IMR-90 (cell line): ENCODE results near the gene KL. TPM values are rescaled to one million over a fixed set of nuclear protein-coding genes. Genes with fewer than 3 reads are reported as not detected.

ENCODE experiments used
- ATAC-seq: fragments of 200-7000 bp; cut with Tn5 transposase; 2 replicates; pipeline ENCODE4 v1.9.1; 2020; ENCODE audit warnings: low read depth, mild to moderate bottlenecking, moderate library complexity
- BruUV-seq: library from RNA; stranded (reverse); fragments of 400-500 nt; replicated peaks from 2 replicates; lab custom pipeline; 2021; lab: Mats Ljungman, UMichigan
- CTCF ChIA-PET: fragments of 300-600 bp; formaldehyde crosslinking; extraction: SDS; loops from one replicate; lab custom pipeline; 2021; ENCODE audit warnings: antibody characterized with exemption; lab: Yijun Ruan, JAX
- POLR2A ChIA-PET: fragments of 300-600 bp; sonication (Branson Sonifier 250); formaldehyde crosslinking; loops from one replicate; lab custom pipeline; 2022; ENCODE audit warnings: antibody characterized with exemption; ENCODE audit not compliant: unreplicated experiment; lab: Charles Lee
- DNase-seq: peaks from one replicate; pipeline ENCODE4 v3.0.0; 2013
- H2AFZ ChIP-seq: replicated peaks from 2 replicates; pipeline ENCODE3; 2013; ENCODE audit warnings: low read length, mild to moderate bottlenecking; ENCODE audit not compliant: poor library complexity
- H2AK5ac ChIP-seq: 2 replicates; pipeline ENCODE4 v1.6.1; 2013; ENCODE audit warnings: low read depth, low read length, inconsistent platforms
- H2AK9ac ChIP-seq: replicated peaks from 2 replicates; pipeline ENCODE3; 2013; ENCODE audit warnings: mild to moderate bottlenecking, low read depth, low read length, moderate library complexity; ENCODE audit not compliant: poor library complexity
- H2BK120ac ChIP-seq: 2 replicates; pipeline ENCODE4 v1.6.1; 2013; ENCODE audit warnings: low read depth, low read length, inconsistent platforms
- H2BK15ac ChIP-seq: 3 replicates; pipeline ENCODE4 v1.6.1; 2013; ENCODE audit warnings: low read depth, low read length, inconsistent platforms
- H2BK20ac ChIP-seq: 2 replicates; pipeline ENCODE4 v1.6.1; 2013; ENCODE audit warnings: low read depth, mild to moderate bottlenecking, inconsistent platforms, low read length, moderate library complexity
- H2BK5ac ChIP-seq: 2 replicates; pipeline ENCODE4 v1.6.1; 2013; ENCODE audit warnings: mild to moderate bottlenecking, low read depth, low read length, inconsistent platforms; ENCODE audit not compliant: poor library complexity, severe bottlenecking
- H3K14ac ChIP-seq: replicated peaks from 2 replicates; pipeline ENCODE4 v1.6.1; 2013; ENCODE audit warnings: low read depth, low read length, inconsistent platforms
- H3K18ac ChIP-seq: 2 replicates; pipeline ENCODE4 v1.6.1; 2013; ENCODE audit warnings: low read depth, low read length, control low read depth
- H3K23ac ChIP-seq: 2 replicates; pipeline ENCODE4 v1.6.1; 2013; ENCODE audit warnings: low read depth, low read length, inconsistent platforms
- H3K27ac ChIP-seq: 2 replicates; pipeline ENCODE4 v1.5.1; 2013; ENCODE audit warnings: mild to moderate bottlenecking, control low read depth, low read length; ENCODE audit not compliant: insufficient read depth
- H3K27me3 ChIP-seq: 2 replicates; pipeline ENCODE4 v1.6.1; 2013; ENCODE audit warnings: low read length; ENCODE audit not compliant: control insufficient read depth, insufficient read depth
- H3K36me3 ChIP-seq: 2 replicates; pipeline ENCODE4 v1.6.1; 2013; ENCODE audit warnings: low read length, mixed read lengths; ENCODE audit not compliant: control insufficient read depth, insufficient read depth
- H3K4ac ChIP-seq: 2 replicates; pipeline ENCODE4 v1.6.1; 2013; ENCODE audit warnings: low read depth, low read length, inconsistent platforms
- H3K4me1 ChIP-seq: 2 replicates; pipeline ENCODE4 v1.6.1; 2013; ENCODE audit warnings: low read length, mixed read lengths; ENCODE audit not compliant: control insufficient read depth, insufficient read depth
- H3K4me2 ChIP-seq: 2 replicates; pipeline ENCODE4 v1.6.1; 2013; ENCODE audit warnings: low read depth, mild to moderate bottlenecking, control low read depth, low read length, moderate library complexity
- H3K4me3 ChIP-seq: 2 replicates; pipeline ENCODE4 v1.5.1; 2013; ENCODE audit warnings: low read depth, mild to moderate bottlenecking, control low read depth, low read length, moderate library complexity; ENCODE audit not compliant: insufficient read depth
- H3K56ac ChIP-seq: 2 replicates; pipeline ENCODE4 v1.6.1; 2013; ENCODE audit warnings: low read length, inconsistent platforms; ENCODE audit not compliant: insufficient read depth; ENCODE audit errors: extremely low read depth
- H3K79me1 ChIP-seq, 2 experiments: 2 replicates each; pipeline ENCODE4 v1.6.1; 2013; ENCODE audit warnings: low read length in 2 of 2, inconsistent platforms in 1 of 2, low read depth in 1 of 2
- H3K9ac ChIP-seq: 2 replicates; pipeline ENCODE4 v1.6.1; 2013; ENCODE audit warnings: low read depth, low read length, control low read depth
- H3K9me1 ChIP-seq: 2 replicates; pipeline ENCODE4 v1.6.1; 2013; ENCODE audit warnings: low read length, inconsistent platforms; ENCODE audit not compliant: insufficient read depth
- H3K9me3 ChIP-seq: 2 replicates; pipeline ENCODE4 v1.6.1; 2013; ENCODE audit warnings: low read length; ENCODE audit not compliant: control insufficient read depth, insufficient read depth
- H4K20me1 ChIP-seq: 2 replicates; pipeline ENCODE4 v1.6.1; 2013; ENCODE audit warnings: low read length, inconsistent platforms; ENCODE audit not compliant: insufficient read depth
- H4K5ac ChIP-seq: 2 replicates; pipeline ENCODE4 v1.6.1; 2013; ENCODE audit warnings: mild to moderate bottlenecking, low read depth, low read length, control low read depth
- H4K8ac ChIP-seq, 2 experiments: 2 replicates each; pipeline ENCODE4 v1.6.1; 2013; ENCODE audit warnings: low read depth in 2 of 2, low read length in 2 of 2, control low read depth in 1 of 2, inconsistent platforms in 1 of 2
- H4K91ac ChIP-seq: 2 replicates; pipeline ENCODE4 v1.6.1; 2013; ENCODE audit warnings: low read depth, low read length, inconsistent platforms; ENCODE audit not compliant: insufficient read depth
- BHLHE40 ChIP-seq: fragments of 150-350 bp; IDR thresholded peaks from 2 replicates; pipeline ENCODE4 v1.6.1; 2016; ENCODE audit warnings: mild to moderate bottlenecking, low read depth, low read length
- CEBPB ChIP-seq: IDR thresholded peaks from 2 replicates; pipeline ENCODE4 v1.6.1; 2012; ENCODE audit warnings: low read depth, low read length, improper control_type of control experiment
- CHD1 ChIP-seq: IDR thresholded peaks from 2 replicates; pipeline ENCODE4 v1.6.1; 2012; ENCODE audit warnings: low read depth, low read length, improper control_type of control experiment
- FOS ChIP-seq: fragments of 150-350 bp; IDR thresholded peaks from 2 replicates; pipeline ENCODE4 v1.6.1; 2016; ENCODE audit warnings: low read depth, low read length
- MAZ ChIP-seq: IDR thresholded peaks from 2 replicates; pipeline ENCODE4 v1.6.1; 2012; ENCODE audit warnings: low read depth, mild to moderate bottlenecking, low read length, improper control_type of control experiment, moderate library complexity, borderline replicate concordance
- NFE2L2 ChIP-seq: fragments of 150-350 bp; IDR thresholded peaks from 2 replicates; pipeline ENCODE4 v1.6.1; 2016; ENCODE audit warnings: low read depth, mild to moderate bottlenecking, low read length
- RAD21 ChIP-seq: IDR thresholded peaks from 2 replicates; pipeline ENCODE4 v1.6.1; 2012; ENCODE audit warnings: low read length, improper control_type of control experiment
- RCOR1 ChIP-seq: IDR thresholded peaks from 2 replicates; pipeline ENCODE4 v1.6.1; 2012; ENCODE audit warnings: mild to moderate bottlenecking, low read length, improper control_type of control experiment; ENCODE audit not compliant: insufficient replicate concordance
- RFX5 ChIP-seq: IDR thresholded peaks from 2 replicates; pipeline ENCODE4 v1.8.0; 2012; ENCODE audit warnings: low read depth, mild to moderate bottlenecking, low read length, moderate library complexity
- SMC3 ChIP-seq: fragments of 150-350 bp; IDR thresholded peaks from 2 replicates; pipeline ENCODE4 v1.6.1; 2016; ENCODE audit warnings: low read depth, mild to moderate bottlenecking, antibody characterized with exemption, low read length, moderate library complexity
- WGBS, 2 experiments: methylation state at CpG; one replicate each; pipeline versions ENCODE4 v1.1.5 to v1.1.7; 2013; ENCODE audit warnings: missing lambda C conversion rate in 2 of 2; ENCODE audit not compliant: insufficient read length in 1 of 2; ENCODE audit errors: extremely low coverage in 2 of 2; 5-methylcytosine and 5-hydroxymethylcytosine counted together
- dilution Hi-C: fragments of 300-500 bp; cut with HindIII; formaldehyde crosslinking; loops from one replicate; pipeline ENCODE4 v1.14.3; 2018; ENCODE audit warnings: low sequenced_read_pairs; ENCODE audit not compliant: unreplicated experiment
- in situ Hi-C: fragments of 300-500 bp; cut with MboI; formaldehyde crosslinking; loops from 3 replicates; pipeline ENCODE4 v1.14.3; 2019; ENCODE audit warnings: low sequenced_read_pairs, inconsistent platforms, mixed read lengths
- intact Hi-C: fragments of 100-400 bp; cut with micrococcal nuclease; formaldehyde crosslinking; loops from 2 replicates; pipeline ENCODE4 v1.10.0; 2022
- polyA plus RNA-seq, 3 experiments: library from polyadenylated mRNA; depleted of rRNA; stranded (reverse); fragments of >200 nt; gene quantifications; 2 replicates each; pipeline ENCODE4 v1.2.3, GENCODE V29; 2012; ENCODE audit warnings: low replicate concordance in 1 of 3
- total RNA-seq: library from RNA; depleted of rRNA; stranded (reverse); fragments of >200 nt; gene quantifications from 2 replicates; pipeline ENCODE4 v1.2.3, GENCODE V29; 2012
- TF ChIP-seq, protein P1 (sequence below): fragments of 150-350 bp; IDR thresholded peaks from 2 replicates; pipeline ENCODE4 v1.6.1; 2017; ENCODE audit warnings: mild to moderate bottlenecking, antibody characterized with exemption, low read length, low read depth
- TF ChIP-seq, protein P2 (sequence below): conservative IDR thresholded peaks from 2 replicates; pipeline ENCODE4 v1.5.1; 2012; ENCODE audit warnings: mild to moderate bottlenecking, low read depth, low read length, improper control_type of control experiment

KL gene
- total and polyA plus RNA-seq, 2 of the 4 experiments (the other 2 are of a cell fraction) = not detected

DNA sequence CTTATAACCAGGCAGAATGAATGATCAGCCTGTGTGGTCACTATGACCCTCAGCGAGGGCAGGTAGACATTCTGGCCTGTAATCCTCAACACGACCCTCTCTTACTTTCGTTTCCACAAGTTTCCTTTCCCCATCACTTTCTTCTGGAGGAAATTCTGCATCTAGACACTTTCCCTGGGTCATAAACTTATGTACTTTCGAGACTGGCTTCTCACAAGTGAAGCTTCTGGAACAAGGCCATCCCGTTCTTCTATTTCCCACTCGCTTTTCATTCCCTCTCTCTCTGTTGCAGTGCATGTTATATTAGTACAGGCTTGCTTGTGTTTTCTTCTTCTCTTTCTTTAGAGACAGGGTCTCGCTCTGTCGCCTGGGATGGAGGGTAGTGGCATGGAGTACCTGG, 23.1 kb upstream of the KL start:
- Histone ChIP-seq H2AK5ac (no peak overlapping the region), H4K91ac (no peak overlapping the region), H3K79me1 (no peaks in the 10 kb centered on the region), H2BK120ac (no peak overlapping the region), H2BK20ac (no peak overlapping the region), H3K27ac (no peak overlapping the region), H4K20me1 (no peaks in the 10 kb centered on the region), H3K27me3 (peaks cover 7% of the 10 kb centered on the region), H3K4ac (no peak overlapping the region), H2BK5ac (no peak overlapping the region), H3K36me3 (no peaks in the 10 kb centered on the region), H2AK9ac (no peak overlapping the region), H3K4me3 (no peak overlapping the region), H2AFZ (no peak overlapping the region), H3K18ac (no peak overlapping the region), H2BK15ac (no peak overlapping the region), H3K4me1 (no peaks in the 10 kb centered on the region), H3K9me3 (no peaks in the 10 kb centered on the region), H4K8ac (no peak overlapping the region), H4K5ac (no peak overlapping the region), H3K56ac (no peak overlapping the region), H3K9me1 (peaks cover 3% of the 10 kb centered on the region; the same call in 1 of the 2 replicates), H3K4me2 (no peak overlapping the region), H3K23ac (no peak overlapping the region), H3K9ac (no peak overlapping the region), H3K14ac (no peak overlapping the region)
- TF ChIP-seq, protein P1, sequence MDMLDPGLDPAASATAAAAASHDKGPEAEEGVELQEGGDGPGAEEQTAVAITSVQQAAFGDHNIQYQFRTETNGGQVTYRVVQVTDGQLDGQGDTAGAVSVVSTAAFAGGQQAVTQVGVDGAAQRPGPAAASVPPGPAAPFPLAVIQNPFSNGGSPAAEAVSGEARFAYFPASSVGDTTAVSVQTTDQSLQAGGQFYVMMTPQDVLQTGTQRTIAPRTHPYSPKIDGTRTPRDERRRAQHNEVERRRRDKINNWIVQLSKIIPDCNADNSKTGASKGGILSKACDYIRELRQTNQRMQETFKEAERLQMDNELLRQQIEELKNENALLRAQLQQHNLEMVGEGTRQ = no peak
- TF ChIP-seq NFE2L2 (no peak), SMC3 (no peak), FOS (no peak), RFX5 (no peak), CEBPB (no peak), CHD1 (no peak), RAD21 (no peak), RCOR1 (no peak), MAZ (no peak), BHLHE40 (no peak)
- TF ChIP-seq, protein P2, sequence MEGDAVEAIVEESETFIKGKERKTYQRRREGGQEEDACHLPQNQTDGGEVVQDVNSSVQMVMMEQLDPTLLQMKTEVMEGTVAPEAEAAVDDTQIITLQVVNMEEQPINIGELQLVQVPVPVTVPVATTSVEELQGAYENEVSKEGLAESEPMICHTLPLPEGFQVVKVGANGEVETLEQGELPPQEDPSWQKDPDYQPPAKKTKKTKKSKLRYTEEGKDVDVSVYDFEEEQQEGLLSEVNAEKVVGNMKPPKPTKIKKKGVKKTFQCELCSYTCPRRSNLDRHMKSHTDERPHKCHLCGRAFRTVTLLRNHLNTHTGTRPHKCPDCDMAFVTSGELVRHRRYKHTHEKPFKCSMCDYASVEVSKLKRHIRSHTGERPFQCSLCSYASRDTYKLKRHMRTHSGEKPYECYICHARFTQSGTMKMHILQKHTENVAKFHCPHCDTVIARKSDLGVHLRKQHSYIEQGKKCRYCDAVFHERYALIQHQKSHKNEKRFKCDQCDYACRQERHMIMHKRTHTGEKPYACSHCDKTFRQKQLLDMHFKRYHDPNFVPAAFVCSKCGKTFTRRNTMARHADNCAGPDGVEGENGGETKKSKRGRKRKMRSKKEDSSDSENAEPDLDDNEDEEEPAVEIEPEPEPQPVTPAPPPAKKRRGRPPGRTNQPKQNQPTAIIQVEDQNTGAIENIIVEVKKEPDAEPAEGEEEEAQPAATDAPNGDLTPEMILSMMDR = no peak
- no CpG with 5 or more reads among the region's 8 CpGs for WGBS, 2 experiments
- intact Hi-C loops (no loop called here), dilution Hi-C loops (no loop called here), in situ Hi-C loops (no loop called here)
- CTCF ChIA-PET = no interaction called here
- ATAC-seq (no peak), DNase-seq (no peak)
- POLR2A ChIA-PET = no interaction called here
- no TSS peak for BruUV-seq
